ENCODE data around the gene PSMB2.

DNA sequence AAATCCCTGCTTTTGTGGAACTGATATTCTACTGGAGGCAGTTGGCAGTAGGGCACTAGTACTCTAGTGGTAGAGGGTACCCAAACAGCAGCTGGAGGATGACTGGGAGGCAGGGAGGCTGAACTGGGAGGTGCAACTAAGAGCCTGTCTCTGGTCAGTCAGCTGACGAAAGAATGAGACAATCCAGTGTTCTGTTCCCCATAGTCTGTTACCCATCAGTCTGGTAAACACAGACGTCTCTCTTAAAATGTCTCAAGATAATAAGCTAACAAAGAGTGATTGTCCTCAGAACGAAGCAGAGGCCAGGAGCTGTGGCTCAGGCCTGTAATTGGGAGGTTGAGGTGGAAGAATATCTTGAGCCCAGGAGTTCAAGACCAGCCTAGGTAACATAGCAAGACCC lies 37.9 kb downstream of the PSMB2 start:
- TF ChIP-seq, protein P1, sequence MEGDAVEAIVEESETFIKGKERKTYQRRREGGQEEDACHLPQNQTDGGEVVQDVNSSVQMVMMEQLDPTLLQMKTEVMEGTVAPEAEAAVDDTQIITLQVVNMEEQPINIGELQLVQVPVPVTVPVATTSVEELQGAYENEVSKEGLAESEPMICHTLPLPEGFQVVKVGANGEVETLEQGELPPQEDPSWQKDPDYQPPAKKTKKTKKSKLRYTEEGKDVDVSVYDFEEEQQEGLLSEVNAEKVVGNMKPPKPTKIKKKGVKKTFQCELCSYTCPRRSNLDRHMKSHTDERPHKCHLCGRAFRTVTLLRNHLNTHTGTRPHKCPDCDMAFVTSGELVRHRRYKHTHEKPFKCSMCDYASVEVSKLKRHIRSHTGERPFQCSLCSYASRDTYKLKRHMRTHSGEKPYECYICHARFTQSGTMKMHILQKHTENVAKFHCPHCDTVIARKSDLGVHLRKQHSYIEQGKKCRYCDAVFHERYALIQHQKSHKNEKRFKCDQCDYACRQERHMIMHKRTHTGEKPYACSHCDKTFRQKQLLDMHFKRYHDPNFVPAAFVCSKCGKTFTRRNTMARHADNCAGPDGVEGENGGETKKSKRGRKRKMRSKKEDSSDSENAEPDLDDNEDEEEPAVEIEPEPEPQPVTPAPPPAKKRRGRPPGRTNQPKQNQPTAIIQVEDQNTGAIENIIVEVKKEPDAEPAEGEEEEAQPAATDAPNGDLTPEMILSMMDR (IDR thresholded peaks at IDR 0.05) = no peak
- TF ChIP-seq POLR2A (IDR thresholded peaks at IDR 0.05) = no peak
- no peak for TF ChIP-seq EP300 (IDR thresholded peaks at IDR 0.05)
- TF ChIP-seq POLR2AphosphoS5 (IDR thresholded peaks at IDR 0.05) = no peak
